HepG2 (cell line): ENCODE results near the gene H6PD. TPM values are rescaled to one million over a fixed set of nuclear protein-coding genes. Genes with fewer than 3 reads are reported as not detected.

Source experiments
- CCDC6 ChIP-seq: sonication (generic); formaldehyde crosslinking; IDR thresholded peaks from 2 replicates; pipeline ENCODE4 v1.8.1; 2022; ENCODE audit warnings: mild to moderate bottlenecking, missing genetic modification reagents, moderate library complexity
- GPN1 ChIP-seq: sonication (generic); formaldehyde crosslinking; IDR thresholded peaks from 2 replicates; pipeline ENCODE4 v1.5.1; 2020; ENCODE audit warnings: missing genetic modification reagents, borderline replicate concordance
- MIER2 ChIP-seq: IDR thresholded peaks from 2 replicates; pipeline ENCODE4 v1.6.1; 2016; ENCODE audit warnings: missing biosample characterization, missing genetic modification reagents
- NCOA5 ChIP-seq: sonication (generic); formaldehyde crosslinking; IDR thresholded peaks from 2 replicates; pipeline ENCODE4 v1.4.0; 2020; ENCODE audit warnings: missing genetic modification reagents
- NFAT5 ChIP-seq: sonication (generic); formaldehyde crosslinking; IDR thresholded peaks from 2 replicates; pipeline ENCODE4 v1.4.0; 2020; ENCODE audit warnings: missing genetic modification reagents
- RERE ChIP-seq: IDR thresholded peaks from 2 replicates; pipeline ENCODE4 v1.6.1; 2016; ENCODE audit warnings: low read depth, missing genetic modification reagents, missing compliant biosample characterization
- ZNF224 ChIP-seq: sonication (generic); formaldehyde crosslinking; IDR thresholded peaks from 2 replicates; pipeline ENCODE4 v1.5.0; 2020; ENCODE audit warnings: mild to moderate bottlenecking, missing genetic modification reagents
- ZNF317 ChIP-seq: sonication (generic); formaldehyde crosslinking; IDR thresholded peaks from 2 replicates; pipeline ENCODE4 v1.5.0; 2020; ENCODE audit warnings: mild to moderate bottlenecking, missing genetic modification reagents
- ZNF350 ChIP-seq: sonication (generic); formaldehyde crosslinking; IDR thresholded peaks from 2 replicates; pipeline ENCODE4 v1.4.0; 2020; ENCODE audit warnings: mild to moderate bottlenecking, low read depth, missing genetic modification reagents, borderline replicate concordance
- ZNF605 ChIP-seq: sonication (generic); formaldehyde crosslinking; IDR thresholded peaks from 2 replicates; pipeline ENCODE4 v1.8.0; 2022; ENCODE audit warnings: mild to moderate bottlenecking, missing genetic modification reagents
- ZUFSP ChIP-seq: sonication (generic); formaldehyde crosslinking; IDR thresholded peaks from 2 replicates; pipeline ENCODE4 v1.9.0; 2021; ENCODE audit warnings: missing genetic modification reagents, mild to moderate bottlenecking, borderline replicate concordance
- polyA plus RNA-seq, 8 experiments: library from polyadenylated mRNA; depleted of rRNA in 3 of 8; stranded (reverse) in 7 of 8; unstranded in 1 of 8; fragments of >200 nt; fragmentation: Illumina TruSeq in 4 of 8; extraction: Trizol in 4 of 8; gene quantifications; 2 replicates each; pipeline versions ENCODE4 v1.2.1 to v1.2.3, GENCODE V29; 2011 to 2016; ENCODE audit warnings: low read depth in 4 of 8, missing spikeins in 1 of 8, mixed read lengths in 1 of 8; ENCODE audit not compliant: insufficient read depth in 1 of 8
- total RNA-seq, 5 experiments: library from RNA; depleted of rRNA; stranded (reverse); fragments of >200 nt; fragmentation: Illumina TruSeq; extraction: Trizol; gene quantifications; 2 replicates each; pipeline ENCODE4 v1.2.3, GENCODE V29; 2016; ENCODE audit warnings: low read depth in 1 of 5
- TF ChIP-seq, protein P1 (sequence below): sonication (generic); formaldehyde crosslinking; IDR thresholded peaks from 2 replicates; pipeline ENCODE4 v1.8.1; 2023; ENCODE audit warnings: mild to moderate bottlenecking, missing genetic modification reagents

H6PD gene
- total and polyA plus RNA-seq, 2 of the 13 experiments (the other 11 are each of a cell fraction or from before 2014, with no cell fraction given), result 9.3 to 14.1 TPM

GRCh38 chr1:9249534-9250410 is 15.2 kb downstream of the H6PD start (continued):
- TF ChIP-seq RERE (CRISPR knock-in tag) (0 out of 2 replicates have a peak, but pooled peaks have one; percentile 37), CCDC6 (CRISPR knock-in tag) (peak; percentile 79), ZNF350 (CRISPR knock-in tag) (peak; percentile 91), MIER2 (CRISPR knock-in tag) (no peak), NFAT5 (no peak), NCOA5 (CRISPR knock-in tag) (no peak), ZNF605 (peak; percentile 76), ZNF224 (CRISPR knock-in tag) (no peak), ZNF317 (CRISPR knock-in tag) (no peak; the same call in 1 of the 2 replicates), GPN1 (no peak), ZUFSP (CRISPR knock-in tag) (no peak)
- TF ChIP-seq, protein P1, sequence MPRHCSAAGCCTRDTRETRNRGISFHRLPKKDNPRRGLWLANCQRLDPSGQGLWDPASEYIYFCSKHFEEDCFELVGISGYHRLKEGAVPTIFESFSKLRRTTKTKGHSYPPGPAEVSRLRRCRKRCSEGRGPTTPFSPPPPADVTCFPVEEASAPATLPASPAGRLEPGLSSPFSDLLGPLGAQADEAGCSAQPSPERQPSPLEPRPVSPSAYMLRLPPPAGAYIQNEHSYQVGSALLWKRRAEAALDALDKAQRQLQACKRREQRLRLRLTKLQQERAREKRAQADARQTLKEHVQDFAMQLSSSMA (CRISPR knock-in tag), result no peak
